IMR-90 (cell line): Measurements from ENCODE around the gene APOB.

Experiments used
- CEBPB ChIP-seq: IDR thresholded peaks from 2 replicates; pipeline ENCODE4 v1.6.1; 2012; ENCODE audit warnings: low read depth, low read length, improper control_type of control experiment
- FOS ChIP-seq: fragments of 150-350 bp; IDR thresholded peaks from 2 replicates; pipeline ENCODE4 v1.6.1; 2016; ENCODE audit warnings: low read depth, low read length
- MAFK ChIP-seq: IDR thresholded peaks from 2 replicates; pipeline ENCODE4 v1.6.1; 2012; ENCODE audit warnings: low read depth, low read length, improper control_type of control experiment
- NFE2L2 ChIP-seq: fragments of 150-350 bp; IDR thresholded peaks from 2 replicates; pipeline ENCODE4 v1.6.1; 2016; ENCODE audit warnings: low read depth, mild to moderate bottlenecking, low read length
- POLR2A ChIP-seq: IDR thresholded peaks from 2 replicates; pipeline ENCODE4 v1.6.1; 2012; ENCODE audit warnings: mild to moderate bottlenecking, low read depth, low read length
- RAD21 ChIP-seq: IDR thresholded peaks from 2 replicates; pipeline ENCODE4 v1.6.1; 2012; ENCODE audit warnings: low read length, improper control_type of control experiment
- RCOR1 ChIP-seq: IDR thresholded peaks from 2 replicates; pipeline ENCODE4 v1.6.1; 2012; ENCODE audit warnings: mild to moderate bottlenecking, low read length, improper control_type of control experiment; ENCODE audit not compliant: insufficient replicate concordance
- RFX5 ChIP-seq: IDR thresholded peaks from 2 replicates; pipeline ENCODE4 v1.8.0; 2012; ENCODE audit warnings: low read depth, mild to moderate bottlenecking, low read length, moderate library complexity
- SMC3 ChIP-seq: fragments of 150-350 bp; IDR thresholded peaks from 2 replicates; pipeline ENCODE4 v1.6.1; 2016; ENCODE audit warnings: low read depth, mild to moderate bottlenecking, antibody characterized with exemption, low read length, moderate library complexity
- TF ChIP-seq, protein P1 (sequence below): conservative IDR thresholded peaks from 2 replicates; pipeline ENCODE4 v1.5.1; 2012; ENCODE audit warnings: mild to moderate bottlenecking, low read depth, low read length, improper control_type of control experiment
- TF ChIP-seq, protein P2 (sequence below): fragments of 150-350 bp; IDR thresholded peaks from 2 replicates; pipeline ENCODE4 v1.6.1; 2017; ENCODE audit warnings: mild to moderate bottlenecking, antibody characterized with exemption, low read length, low read depth

DNA sequence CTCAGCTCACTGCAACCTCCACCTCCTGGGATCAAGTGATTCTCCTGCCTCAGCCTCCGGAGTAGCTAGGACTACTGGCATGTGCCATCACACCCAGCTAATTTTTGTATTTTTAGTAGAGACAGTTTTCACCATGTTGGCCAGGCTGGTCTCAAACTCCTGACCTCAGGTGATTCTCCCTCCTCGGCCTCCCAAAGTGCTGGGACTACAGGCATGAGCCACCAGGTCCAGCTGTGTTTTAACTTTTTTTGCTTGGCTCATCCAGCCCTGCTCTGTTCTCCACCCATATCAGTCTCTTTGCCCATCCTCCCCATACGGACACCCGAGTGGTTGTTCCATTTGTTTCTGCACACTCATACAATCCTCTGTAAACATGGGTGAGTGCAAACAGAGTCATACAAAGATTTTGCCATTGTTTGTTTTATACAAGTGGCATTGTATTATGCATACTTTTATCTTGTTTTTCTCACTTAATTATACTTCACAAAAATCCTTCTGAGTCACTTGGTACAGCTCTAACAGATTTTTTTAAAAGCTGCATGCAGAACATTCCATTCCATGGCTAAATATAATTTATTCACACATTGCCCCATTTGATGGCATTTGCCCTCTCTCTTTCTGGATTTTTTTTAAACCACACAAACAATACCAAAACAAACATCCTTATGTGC lies 5.3 kb downstream of the APOB start:
- TF ChIP-seq, protein P1, sequence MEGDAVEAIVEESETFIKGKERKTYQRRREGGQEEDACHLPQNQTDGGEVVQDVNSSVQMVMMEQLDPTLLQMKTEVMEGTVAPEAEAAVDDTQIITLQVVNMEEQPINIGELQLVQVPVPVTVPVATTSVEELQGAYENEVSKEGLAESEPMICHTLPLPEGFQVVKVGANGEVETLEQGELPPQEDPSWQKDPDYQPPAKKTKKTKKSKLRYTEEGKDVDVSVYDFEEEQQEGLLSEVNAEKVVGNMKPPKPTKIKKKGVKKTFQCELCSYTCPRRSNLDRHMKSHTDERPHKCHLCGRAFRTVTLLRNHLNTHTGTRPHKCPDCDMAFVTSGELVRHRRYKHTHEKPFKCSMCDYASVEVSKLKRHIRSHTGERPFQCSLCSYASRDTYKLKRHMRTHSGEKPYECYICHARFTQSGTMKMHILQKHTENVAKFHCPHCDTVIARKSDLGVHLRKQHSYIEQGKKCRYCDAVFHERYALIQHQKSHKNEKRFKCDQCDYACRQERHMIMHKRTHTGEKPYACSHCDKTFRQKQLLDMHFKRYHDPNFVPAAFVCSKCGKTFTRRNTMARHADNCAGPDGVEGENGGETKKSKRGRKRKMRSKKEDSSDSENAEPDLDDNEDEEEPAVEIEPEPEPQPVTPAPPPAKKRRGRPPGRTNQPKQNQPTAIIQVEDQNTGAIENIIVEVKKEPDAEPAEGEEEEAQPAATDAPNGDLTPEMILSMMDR: no peak
- TF ChIP-seq RAD21 (no peak), FOS (no peak), RFX5 (no peak), CEBPB (no peak), MAFK (no peak), POLR2A (no peak), RCOR1 (no peak), SMC3 (no peak), NFE2L2 (no peak)
- TF ChIP-seq, protein P2, sequence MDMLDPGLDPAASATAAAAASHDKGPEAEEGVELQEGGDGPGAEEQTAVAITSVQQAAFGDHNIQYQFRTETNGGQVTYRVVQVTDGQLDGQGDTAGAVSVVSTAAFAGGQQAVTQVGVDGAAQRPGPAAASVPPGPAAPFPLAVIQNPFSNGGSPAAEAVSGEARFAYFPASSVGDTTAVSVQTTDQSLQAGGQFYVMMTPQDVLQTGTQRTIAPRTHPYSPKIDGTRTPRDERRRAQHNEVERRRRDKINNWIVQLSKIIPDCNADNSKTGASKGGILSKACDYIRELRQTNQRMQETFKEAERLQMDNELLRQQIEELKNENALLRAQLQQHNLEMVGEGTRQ: no peak
